MM.1S (cell line): ENCODE measurements around the gene COMMD4.
A peak's percentile ranks its signal among the peaks of the same experiment; 100 is the strongest.
"Not testable (repeated sequence)": the region's sequence is repeated elsewhere in the genome, so short reads cannot be mapped to it uniquely, and the experiment has no call there.

Experiments used
- DNase-seq: peaks from one replicate; pipeline ENCODE4 v3.0.0-alpha.2; 2015
- H2AFZ ChIP-seq: fragments of 300-600 bp; sonication (generic); 2 replicates; pipeline ENCODE4 v1.6.0; 2016; ENCODE audit warnings: antibody characterized with exemption, low read length
- H3F3A ChIP-seq: fragments of 300-600 bp; sonication (generic); 2 replicates; pipeline ENCODE4 v1.6.1; 2016; ENCODE audit warnings: mild to moderate bottlenecking, antibody characterized with exemption, low read length, moderate library complexity, mixed read lengths; ENCODE audit not compliant: insufficient read depth
- H3K27ac ChIP-seq: fragments of 300-600 bp; sonication (generic); 2 replicates; pipeline ENCODE4 v1.5.1; 2016; ENCODE audit warnings: mild to moderate bottlenecking, low read length
- H3K27me3 ChIP-seq: fragments of 300-600 bp; sonication (generic); replicated peaks from 2 replicates; pipeline ENCODE4 v1.6.0; 2016; ENCODE audit warnings: low read length; ENCODE audit not compliant: insufficient read depth
- H3K36me3 ChIP-seq: fragments of 300-600 bp; sonication (generic); replicated peaks from 2 replicates; pipeline ENCODE4 v1.6.1; 2016; ENCODE audit warnings: mild to moderate bottlenecking, low read length, mixed read lengths; ENCODE audit not compliant: insufficient read depth
- H3K4me1 ChIP-seq: fragments of 300-600 bp; sonication (generic); 2 replicates; pipeline ENCODE4 v1.6.1; 2016; ENCODE audit warnings: low read length, mixed read lengths
- H3K4me2 ChIP-seq: fragments of 300-600 bp; sonication (generic); 2 replicates; pipeline ENCODE4 v1.6.0; 2016; ENCODE audit warnings: low read depth, low read length
- H3K4me3 ChIP-seq: fragments of 300-600 bp; sonication (generic); 2 replicates; pipeline ENCODE4 v1.5.1; 2016; ENCODE audit warnings: low read length, mixed read lengths
- H3K79me2 ChIP-seq: fragments of 300-600 bp; sonication (generic); 2 replicates; pipeline ENCODE4 v1.6.1; 2016; ENCODE audit warnings: mixed run types, low read length, mixed read lengths
- H3K9ac ChIP-seq: fragments of 300-600 bp; sonication (generic); 2 replicates; pipeline ENCODE4 v1.6.1; 2016; ENCODE audit warnings: low read length, mixed read lengths
- H3K9me2 ChIP-seq: fragments of 300-600 bp; sonication (generic); replicated peaks from 2 replicates; pipeline ENCODE4 v1.6.1; 2016; ENCODE audit warnings: mild to moderate bottlenecking, low read length, mixed read lengths; ENCODE audit not compliant: insufficient read depth
- H3K9me3 ChIP-seq: fragments of 300-600 bp; sonication (generic); replicated peaks from 2 replicates; pipeline ENCODE4 v1.6.1; 2016; ENCODE audit warnings: mild to moderate bottlenecking, low read length, mixed read lengths; ENCODE audit not compliant: insufficient read depth
- H4K20me1 ChIP-seq: fragments of 300-600 bp; sonication (generic); 2 replicates; pipeline ENCODE4 v1.6.1; 2016; ENCODE audit warnings: mild to moderate bottlenecking, low read length, moderate library complexity, mixed read lengths; ENCODE audit not compliant: insufficient read depth
- EZH2 ChIP-seq: fragments of 300-600 bp; sonication (generic); optimal IDR thresholded peaks from 2 replicates; pipeline ENCODE3; 2017; ENCODE audit warnings: low read depth, mild to moderate bottlenecking, antibody characterized with exemption, low read length, mixed read lengths
- EZH2phosphoT487 ChIP-seq: fragments of 300-600 bp; sonication (generic); IDR thresholded peaks from 2 replicates; pipeline ENCODE4 v1.6.1; 2018; ENCODE audit warnings: antibody characterized with exemption, low read length
- TF ChIP-seq, protein P1 (sequence below): fragments of 300-600 bp; sonication (generic); IDR thresholded peaks from 2 replicates; pipeline ENCODE4 v1.5.1; 2016; ENCODE audit warnings: antibody characterized with exemption, low read length, mixed read lengths

The COMMD4 gene

GRCh38 chr15:75302318-75302717, 33.5 kb upstream of the COMMD4 start:
- TF ChIP-seq, protein P1, sequence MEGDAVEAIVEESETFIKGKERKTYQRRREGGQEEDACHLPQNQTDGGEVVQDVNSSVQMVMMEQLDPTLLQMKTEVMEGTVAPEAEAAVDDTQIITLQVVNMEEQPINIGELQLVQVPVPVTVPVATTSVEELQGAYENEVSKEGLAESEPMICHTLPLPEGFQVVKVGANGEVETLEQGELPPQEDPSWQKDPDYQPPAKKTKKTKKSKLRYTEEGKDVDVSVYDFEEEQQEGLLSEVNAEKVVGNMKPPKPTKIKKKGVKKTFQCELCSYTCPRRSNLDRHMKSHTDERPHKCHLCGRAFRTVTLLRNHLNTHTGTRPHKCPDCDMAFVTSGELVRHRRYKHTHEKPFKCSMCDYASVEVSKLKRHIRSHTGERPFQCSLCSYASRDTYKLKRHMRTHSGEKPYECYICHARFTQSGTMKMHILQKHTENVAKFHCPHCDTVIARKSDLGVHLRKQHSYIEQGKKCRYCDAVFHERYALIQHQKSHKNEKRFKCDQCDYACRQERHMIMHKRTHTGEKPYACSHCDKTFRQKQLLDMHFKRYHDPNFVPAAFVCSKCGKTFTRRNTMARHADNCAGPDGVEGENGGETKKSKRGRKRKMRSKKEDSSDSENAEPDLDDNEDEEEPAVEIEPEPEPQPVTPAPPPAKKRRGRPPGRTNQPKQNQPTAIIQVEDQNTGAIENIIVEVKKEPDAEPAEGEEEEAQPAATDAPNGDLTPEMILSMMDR, result no peak
- TF ChIP-seq EZH2 (no peak), EZH2phosphoT487 (no peak)
- Histone ChIP-seq H3K9ac (no peak overlapping the region), H3K4me3 (no peak overlapping the region), H3K9me2 (no peaks in the 10 kb centered on the region), H3K36me3 (no peaks in the 10 kb centered on the region), H3K27ac (no peak overlapping the region), H3K9me3 (no peaks in the 10 kb centered on the region), H2AFZ (no peak overlapping the region), H3F3A (no peaks in the 10 kb centered on the region), H3K4me2 (no peak overlapping the region), H4K20me1 (no peaks in the 10 kb centered on the region), H3K27me3 (no peaks in the 10 kb centered on the region), H3K79me2 (no peaks in the 10 kb centered on the region), H3K4me1 (no peaks in the 10 kb centered on the region)
- no peak for DNase-seq

DNA sequence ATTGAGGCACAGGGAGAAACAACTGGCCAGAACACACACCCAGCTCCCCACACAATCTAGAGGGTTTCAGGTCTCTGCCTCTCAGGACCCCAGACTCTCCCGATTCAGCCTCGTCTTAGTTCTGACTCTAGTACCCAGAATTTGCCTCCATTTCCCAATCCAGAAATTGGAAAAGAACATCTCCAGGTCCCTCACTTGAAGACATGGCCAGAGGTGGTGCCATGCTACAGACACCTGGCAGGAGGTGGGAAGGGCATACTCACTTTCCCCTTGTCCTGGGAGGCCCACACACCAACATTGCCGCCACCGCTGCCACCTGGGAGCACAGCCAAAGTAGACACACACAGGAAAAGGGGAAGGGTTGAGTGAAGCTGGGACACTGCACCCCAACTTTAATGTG, 33.1 kb upstream of the COMMD4 start:
- not testable (repeated sequence) for H2AFZ ChIP-seq, H3K4me3 ChIP-seq, H3K9me3 ChIP-seq, H3K36me3 ChIP-seq, H3K9me2 ChIP-seq, H3K4me1 ChIP-seq, DNase-seq, H3K9ac ChIP-seq, H3F3A ChIP-seq, H3K4me2 ChIP-seq, H3K79me2 ChIP-seq, H4K20me1 ChIP-seq, H3K27ac ChIP-seq, H3K27me3 ChIP-seq

GRCh38 chr15:75306188-75306587, 29.7 kb upstream of the COMMD4 start:
- no peaks in the 10 kb centered on the region for H3K79me2 ChIP-seq
- H3K9me3 ChIP-seq, result no peaks in the 10 kb centered on the region
- H3K36me3 ChIP-seq, result no peaks in the 10 kb centered on the region
- H3F3A ChIP-seq, result no peaks in the 10 kb centered on the region
- no peaks in the 10 kb centered on the region for H4K20me1 ChIP-seq
- no peak overlapping the region for H3K4me2 ChIP-seq
- TF ChIP-seq, protein P1, result no peak
- TF ChIP-seq EZH2phosphoT487, result no peak
- TF ChIP-seq EZH2, result no peak
- H3K9me2 ChIP-seq, result no peaks in the 10 kb centered on the region
- H3K4me3 ChIP-seq, result no peak overlapping the region
- H3K9ac ChIP-seq, result no peak overlapping the region
- H3K4me1 ChIP-seq, result 0 out of 2 replicates have a peak, but pooled peaks cover 4% of the 10 kb centered on the region
- H3K27me3 ChIP-seq, result no peaks in the 10 kb centered on the region
- H2AFZ ChIP-seq, result no peak overlapping the region
- DNase-seq, result no peak
- no peak overlapping the region for H3K27ac ChIP-seq

DNA sequence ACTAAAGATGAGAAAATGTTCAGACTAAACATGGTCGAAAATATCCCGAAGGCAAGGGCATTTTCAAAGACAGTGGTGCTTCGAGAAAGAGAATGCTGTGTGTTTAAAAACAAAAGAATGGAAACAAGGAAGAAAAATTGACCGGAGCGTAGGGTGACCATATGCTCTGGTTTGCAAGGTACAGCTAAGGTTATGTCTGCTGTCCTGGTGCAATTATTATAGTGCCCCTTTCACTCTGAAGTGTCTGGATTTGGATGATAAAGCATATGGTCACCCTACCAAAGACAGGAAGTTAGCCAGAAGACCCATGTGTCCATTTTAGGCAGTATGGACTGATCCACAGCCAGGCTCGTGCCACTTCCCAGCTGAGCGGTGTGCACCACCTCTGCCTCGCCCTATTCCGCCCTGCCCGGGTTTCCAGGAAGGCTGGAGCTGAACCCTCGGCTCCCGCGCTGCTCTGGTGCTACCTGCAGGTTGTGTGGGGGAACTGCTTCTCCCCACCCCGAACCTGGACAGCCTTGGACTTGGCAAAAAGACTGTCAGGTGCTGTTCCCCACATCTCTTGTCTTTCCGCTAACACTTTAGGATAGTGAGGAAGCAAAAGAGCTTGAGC, 28.0 kb upstream of the COMMD4 start:
- 0 out of 2 replicates have a peak, but pooled peaks cover 4% of the 10 kb centered on the region for H3K4me1 ChIP-seq
- H3F3A ChIP-seq, result no peaks in the 10 kb centered on the region
- TF ChIP-seq, protein P1, result peak; percentile 72
- TF ChIP-seq EZH2phosphoT487, result no peak
- H3K27me3 ChIP-seq, result no peaks in the 10 kb centered on the region
- no peaks in the 10 kb centered on the region for H3K36me3 ChIP-seq
- H3K27ac ChIP-seq, result no peak overlapping the region
- peak overlapping the region; percentile 65; the same call in 1 of the 2 replicates for H3K4me2 ChIP-seq
- peak; percentile 34 for DNase-seq
- H3K9me2 ChIP-seq, result no peaks in the 10 kb centered on the region
- no peak overlapping the region for H3K4me3 ChIP-seq
- H4K20me1 ChIP-seq, result no peaks in the 10 kb centered on the region
- no peak overlapping the region for H3K9ac ChIP-seq
- no peaks in the 10 kb centered on the region for H3K9me3 ChIP-seq
- no peaks in the 10 kb centered on the region for H3K79me2 ChIP-seq
- peak overlapping the region; percentile 63 for H2AFZ ChIP-seq
